GM12878 (cell line): Measurements from ENCODE around the gene GGA2. TPM values are rescaled to one million over a fixed set of nuclear protein-coding genes. Genes with fewer than 3 reads are reported as not detected.

ENCODE experiments used
- BACH1 ChIP-seq: fragments of 450-650 bp; IDR thresholded peaks from 2 replicates; pipeline ENCODE4 v1.6.1; 2017; ENCODE audit warnings: mild to moderate bottlenecking, borderline replicate concordance
- BCL11A ChIP-seq: IDR thresholded peaks from 2 replicates; pipeline ENCODE4 v1.6.1; 2011; ENCODE audit warnings: low read depth, low read length
- CBX3 ChIP-seq: fragments of 200-600 bp; sonication (generic); IDR thresholded peaks from 2 replicates; pipeline ENCODE4 v1.6.1; 2016; ENCODE audit warnings: low read depth, borderline replicate concordance
- CREM ChIP-seq: IDR thresholded peaks from 2 replicates; pipeline ENCODE4 v1.6.1; 2014; ENCODE audit warnings: antibody characterized with exemption, low read depth
- DPF2 ChIP-seq: fragments of 450-650 bp; IDR thresholded peaks from 2 replicates; pipeline ENCODE4 v1.6.1; 2017; ENCODE audit warnings: mild to moderate bottlenecking
- E2F4 ChIP-seq: IDR thresholded peaks from 2 replicates; pipeline ENCODE4 v1.6.1; 2012; ENCODE audit warnings: low read depth, low read length, improper control_type of control experiment
- FOS ChIP-seq: IDR thresholded peaks from 3 replicates; pipeline ENCODE4 v1.6.1; 2011; ENCODE audit warnings: borderline replicate concordance; ENCODE audit not compliant: insufficient read length; ENCODE audit errors: extremely low read depth
- GATAD2B ChIP-seq: fragments of 450-650 bp; conservative IDR thresholded peaks from 2 replicates; pipeline ENCODE4 v1.6.1; 2017; ENCODE audit warnings: low read depth, mild to moderate bottlenecking, moderate library complexity
- HCFC1 ChIP-seq: fragments of 150-350 bp; IDR thresholded peaks from 2 replicates; pipeline ENCODE4 v1.6.1; 2014; ENCODE audit warnings: low read length
- IKZF2 ChIP-seq, 2 experiments: fragments of 450-650 bp; IDR thresholded peaks; 2 replicates each; pipeline ENCODE4 v1.6.1; 2017; ENCODE audit warnings: mild to moderate bottlenecking in 2 of 2, moderate library complexity in 2 of 2
- IRF5 ChIP-seq: fragments of 450-650 bp; IDR thresholded peaks from 2 replicates; pipeline ENCODE4 v1.6.1; 2017; ENCODE audit warnings: borderline replicate concordance
- KLF5 ChIP-seq: fragments of 450-650 bp; IDR thresholded peaks from 2 replicates; pipeline ENCODE4 v1.6.1; 2014; ENCODE audit warnings: mild to moderate bottlenecking; ENCODE audit not compliant: partially characterized antibody
- LARP7 ChIP-seq: fragments of 450-650 bp; IDR thresholded peaks from 2 replicates; pipeline ENCODE4 v1.6.1; 2017; ENCODE audit warnings: mild to moderate bottlenecking
- MEF2A ChIP-seq: IDR thresholded peaks from 2 replicates; pipeline ENCODE4 v1.6.1; 2011; ENCODE audit warnings: low read depth, mild to moderate bottlenecking, low read length, moderate library complexity; ENCODE audit not compliant: insufficient read depth
- MEF2B ChIP-seq: fragments of 450-650 bp; IDR thresholded peaks from 2 replicates; pipeline ENCODE4 v1.6.1; 2018; ENCODE audit warnings: mild to moderate bottlenecking, moderate library complexity; ENCODE audit not compliant: partially characterized antibody, poor library complexity, severe bottlenecking
- MLLT1 ChIP-seq: fragments of 450-650 bp; IDR thresholded peaks from 2 replicates; pipeline ENCODE4 v1.6.1; 2016; ENCODE audit warnings: mild to moderate bottlenecking
- NFYB ChIP-seq: IDR thresholded peaks from 2 replicates; pipeline ENCODE4 v1.6.1; 2011; ENCODE audit warnings: low read depth, mild to moderate bottlenecking, low read length, improper control_type of control experiment, moderate library complexity; ENCODE audit not compliant: insufficient read depth
- NR2F1 ChIP-seq: fragments of 450-650 bp; conservative IDR thresholded peaks from 2 replicates; pipeline ENCODE4 v1.6.1; 2017; ENCODE audit warnings: mild to moderate bottlenecking
- PKNOX1 ChIP-seq: fragments of 450-650 bp; IDR thresholded peaks from 2 replicates; pipeline ENCODE4 v1.6.1; 2016; ENCODE audit warnings: mild to moderate bottlenecking
- RBBP5 ChIP-seq: fragments of 200-600 bp; sonication (generic); conservative IDR thresholded peaks from 2 replicates; pipeline ENCODE4 v1.6.1; 2016
- STAT1 ChIP-seq: fragments of 450-650 bp; conservative IDR thresholded peaks from 2 replicates; pipeline ENCODE4 v1.6.1; 2014; ENCODE audit warnings: antibody characterized with exemption, mild to moderate bottlenecking
- TCF3 ChIP-seq: IDR thresholded peaks from 2 replicates; pipeline ENCODE4 v1.6.1; 2012; ENCODE audit warnings: low read depth, mild to moderate bottlenecking, low read length, borderline replicate concordance; ENCODE audit not compliant: insufficient read depth
- TCF7 ChIP-seq: IDR thresholded peaks from 2 replicates; pipeline ENCODE4 v1.6.1; 2014; ENCODE audit warnings: antibody characterized with exemption, borderline replicate concordance
- ZNF207 ChIP-seq: fragments of 450-650 bp; IDR thresholded peaks from 2 replicates; pipeline ENCODE4 v1.6.1; 2014; ENCODE audit warnings: antibody characterized with exemption, mild to moderate bottlenecking, borderline replicate concordance
- ZNF24 ChIP-seq: fragments of 450-650 bp; IDR thresholded peaks from 2 replicates; pipeline ENCODE4 v1.6.1; 2017; ENCODE audit warnings: antibody characterized with exemption, mild to moderate bottlenecking
- polyA plus RNA-seq, 11 experiments: library from polyadenylated mRNA; depleted of rRNA in 4 of 11; unstranded in 6 of 11; stranded (reverse) in 5 of 11; fragments of >200 nt; fragmentation: Nextera tagmentation in 4 of 11; fragmentation: Illumina TruSeq in 1 of 11; extraction: Ambion mirVana in 4 of 11; extraction: Trizol in 1 of 11; gene quantifications; 1 replicate in 1 of 11; 2 replicates in 10 of 11; pipeline versions ENCODE4 v1.2.1 to v1.2.3, GENCODE V29; 2011 to 2016; ENCODE audit warnings: inconsistent platforms in 2 of 11, missing spikeins in 2 of 11, low read depth in 1 of 11
- total RNA-seq, 4 experiments: library from RNA; depleted of rRNA in 3 of 4; stranded (reverse); fragments of >200 nt in 3 of 4; fragmentation: Illumina TruSeq in 1 of 4; extraction: Trizol in 1 of 4; gene quantifications; 2 replicates each; pipeline versions ENCODE4 v1.2.1 to v1.2.3, GENCODE V29; 2013 to 2021

GGA2 gene
- total and polyA plus RNA-seq, 10 of the 15 experiments (the other 5 are each of a cell fraction or from before 2014, with no cell fraction given): 14.1 to 153 (median 86.6) TPM

GRCh38 chr16:23556881-23557778 is 46.8 kb upstream of the GGA2 start, which contains the start of the genes EARS2 and UBFD1 (continued):
- no peak for TF ChIP-seq MEF2B
- peak; percentile 91; the same call in 1 of the 2 replicates for TF ChIP-seq DPF2
- TF ChIP-seq CBX3: no peak
- TF ChIP-seq KLF5: peak; percentile 60
- TF ChIP-seq ZNF207: peak; percentile 84; the same call in 1 of the 2 replicates
- no peak; the same call in none of the 2 replicates for TF ChIP-seq HCFC1
- TF ChIP-seq TCF7: no peak
- no peak for TF ChIP-seq FOS
- TF ChIP-seq MLLT1: no peak; the same call in none of the 2 replicates
- peak; percentile 70; the same call in 1 of the 2 replicates for TF ChIP-seq NFYB
- TF ChIP-seq BACH1: no peak
- TF ChIP-seq GATAD2B: peak; percentile 39; the same call in 1 of the 2 replicates
- TF ChIP-seq NR2F1: peak; percentile 77
- peak; percentile 94 for TF ChIP-seq CREM
- no peak for TF ChIP-seq RBBP5
- peak; percentile 44; the same call in 1 of the 2 replicates for TF ChIP-seq MEF2A
- 0 out of 2 replicates have a peak, but pooled peaks have one; percentile 19 for TF ChIP-seq BCL11A
- TF ChIP-seq IRF5: no peak
- peak; percentile 97 for TF ChIP-seq PKNOX1
- TF ChIP-seq IKZF2 (IDR thresholded peaks at IDR 0.05): peak; percentile 72 to 85
- TF ChIP-seq TCF3: 0 out of 2 replicates have a peak, but pooled peaks have one; percentile 13
- TF ChIP-seq LARP7: no peak
- peak; percentile 67; the same call in 1 of the 2 replicates for TF ChIP-seq STAT1
- TF ChIP-seq ZNF24: no peak
- no peak for TF ChIP-seq E2F4
